MCF 10A (cell line): ENCODE data around the gene RAPGEF6. TPM values are rescaled to one million over a fixed set of nuclear protein-coding genes. Genes with fewer than 3 reads are reported as not detected.

Experiments used
- BruUV-seq: library from RNA; stranded (reverse); fragments of 400-500 nt; replicated peaks from 2 replicates; lab custom pipeline; 2021; lab: Mats Ljungman, UMichigan
- CTCF ChIA-PET: fragments of 300-600 bp; sonication (Branson Sonifier 250); formaldehyde crosslinking; extraction: SDS; loops from one replicate; lab custom pipeline; 2021; ENCODE audit warnings: antibody characterized with exemption, inconsistent platforms; lab: Yijun Ruan, JAX
- POLR2A ChIA-PET: fragments of 300-600, 350-650 bp; sonication (Branson Sonifier 250); formaldehyde crosslinking; extraction: SDS; loops from one replicate; lab custom pipeline; 2020; ENCODE audit warnings: antibody characterized with exemption, inconsistent platforms; lab: Yijun Ruan, JAX
- DNase-seq: peaks from one replicate; pipeline ENCODE4 v3.0.0-alpha.2; 2018; ENCODE audit not compliant: unreplicated experiment
- H3K27ac Mint-ChIP-seq: one replicate; pipeline ENCODE4 v1.8.0; 2022; ENCODE audit warnings: mild to moderate bottlenecking, low read depth, mixed read lengths; ENCODE audit not compliant: unreplicated experiment
- H3K27me3 Mint-ChIP-seq: one replicate; pipeline ENCODE4 v1.8.0; 2022; ENCODE audit warnings: mixed read lengths; ENCODE audit not compliant: insufficient read depth, unreplicated experiment
- H3K36me3 Mint-ChIP-seq: one replicate; pipeline ENCODE4 v1.8.0; 2022; ENCODE audit warnings: mild to moderate bottlenecking, moderate library complexity, mixed read lengths; ENCODE audit not compliant: insufficient read depth, unreplicated experiment
- H3K4me1 Mint-ChIP-seq: one replicate; pipeline ENCODE4 v1.8.0; 2022; ENCODE audit warnings: mixed read lengths; ENCODE audit not compliant: insufficient read depth, unreplicated experiment
- H3K4me3 Mint-ChIP-seq: one replicate; pipeline ENCODE4 v1.8.0; 2022; ENCODE audit warnings: mild to moderate bottlenecking, moderate library complexity, mixed read lengths; ENCODE audit not compliant: unreplicated experiment
- H3K9me3 Mint-ChIP-seq: one replicate; pipeline ENCODE4 v1.8.0; 2022; ENCODE audit warnings: mixed read lengths; ENCODE audit not compliant: unreplicated experiment
- intact Hi-C: fragments of 100-400 bp; cut with micrococcal nuclease; formaldehyde crosslinking; loops from 2 replicates; pipeline ENCODE4 v1.14.1; 2022
- total RNA-seq: library from RNA; stranded (reverse); gene quantifications from 2 replicates; pipeline ENCODE4 v1.2.3, GENCODE V29; 2022
- TF ChIP-seq, protein P1 (sequence below): fragments of 200-600 bp; IDR thresholded peaks from one replicate; pipeline ENCODE4 v1.8.0; 2022; ENCODE audit warnings: antibody characterized with exemption, mild to moderate bottlenecking; ENCODE audit not compliant: unreplicated experiment

RAPGEF6 gene
- total RNA-seq, 1 experiment from 2014 or later = 20.5 TPM

DNA sequence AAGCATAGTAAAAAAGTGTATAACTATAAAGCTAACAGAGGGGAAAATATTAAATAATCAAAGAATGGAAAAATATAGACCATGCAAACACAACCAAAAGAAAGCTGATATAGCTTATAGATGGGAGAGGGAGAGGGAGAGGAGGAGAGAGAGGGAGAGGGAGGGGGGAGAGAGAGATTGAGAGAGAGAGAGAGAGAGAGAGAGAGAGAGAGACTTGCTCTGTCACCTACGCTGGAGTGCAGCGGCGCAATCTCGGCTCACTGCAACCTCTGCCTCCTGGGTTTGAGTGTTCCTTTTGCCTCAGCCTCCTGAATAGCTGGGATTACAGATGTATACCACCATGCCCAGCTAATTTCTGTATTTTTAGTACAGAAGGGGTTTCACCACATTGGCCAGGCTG, 110.6 kb downstream of the RAPGEF6 start:
- H3K4me3 Mint-ChIP-seq = no peak overlapping the region
- H3K27me3 Mint-ChIP-seq = no peaks in the 10 kb centered on the region
- no peak overlapping the region for H3K27ac Mint-ChIP-seq
- no TSS peak for BruUV-seq
- POLR2A ChIA-PET = interaction anchor here (1.0 to 1.7 kb wide), 3 partner anchors 7 to 10 kb away, joined by 3 to 5 read pairs (median 3); no protein-coding TSS in a partner anchor
- H3K36me3 Mint-ChIP-seq = peaks cover 17% of the 10 kb centered on the region
- peaks cover 13% of the 10 kb centered on the region for H3K4me1 Mint-ChIP-seq
- no peak for DNase-seq
- intact Hi-C loops = no loop called here
- TF ChIP-seq, protein P1, sequence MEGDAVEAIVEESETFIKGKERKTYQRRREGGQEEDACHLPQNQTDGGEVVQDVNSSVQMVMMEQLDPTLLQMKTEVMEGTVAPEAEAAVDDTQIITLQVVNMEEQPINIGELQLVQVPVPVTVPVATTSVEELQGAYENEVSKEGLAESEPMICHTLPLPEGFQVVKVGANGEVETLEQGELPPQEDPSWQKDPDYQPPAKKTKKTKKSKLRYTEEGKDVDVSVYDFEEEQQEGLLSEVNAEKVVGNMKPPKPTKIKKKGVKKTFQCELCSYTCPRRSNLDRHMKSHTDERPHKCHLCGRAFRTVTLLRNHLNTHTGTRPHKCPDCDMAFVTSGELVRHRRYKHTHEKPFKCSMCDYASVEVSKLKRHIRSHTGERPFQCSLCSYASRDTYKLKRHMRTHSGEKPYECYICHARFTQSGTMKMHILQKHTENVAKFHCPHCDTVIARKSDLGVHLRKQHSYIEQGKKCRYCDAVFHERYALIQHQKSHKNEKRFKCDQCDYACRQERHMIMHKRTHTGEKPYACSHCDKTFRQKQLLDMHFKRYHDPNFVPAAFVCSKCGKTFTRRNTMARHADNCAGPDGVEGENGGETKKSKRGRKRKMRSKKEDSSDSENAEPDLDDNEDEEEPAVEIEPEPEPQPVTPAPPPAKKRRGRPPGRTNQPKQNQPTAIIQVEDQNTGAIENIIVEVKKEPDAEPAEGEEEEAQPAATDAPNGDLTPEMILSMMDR = no peak
- H3K9me3 Mint-ChIP-seq = no peaks in the 10 kb centered on the region
- CTCF ChIA-PET = interaction anchor here (0.6 to 1.9 kb wide), 5 partner anchors 9 to 483 kb away, joined by 3 to 14 read pairs (median 5); no protein-coding TSS in a partner anchor

DNA sequence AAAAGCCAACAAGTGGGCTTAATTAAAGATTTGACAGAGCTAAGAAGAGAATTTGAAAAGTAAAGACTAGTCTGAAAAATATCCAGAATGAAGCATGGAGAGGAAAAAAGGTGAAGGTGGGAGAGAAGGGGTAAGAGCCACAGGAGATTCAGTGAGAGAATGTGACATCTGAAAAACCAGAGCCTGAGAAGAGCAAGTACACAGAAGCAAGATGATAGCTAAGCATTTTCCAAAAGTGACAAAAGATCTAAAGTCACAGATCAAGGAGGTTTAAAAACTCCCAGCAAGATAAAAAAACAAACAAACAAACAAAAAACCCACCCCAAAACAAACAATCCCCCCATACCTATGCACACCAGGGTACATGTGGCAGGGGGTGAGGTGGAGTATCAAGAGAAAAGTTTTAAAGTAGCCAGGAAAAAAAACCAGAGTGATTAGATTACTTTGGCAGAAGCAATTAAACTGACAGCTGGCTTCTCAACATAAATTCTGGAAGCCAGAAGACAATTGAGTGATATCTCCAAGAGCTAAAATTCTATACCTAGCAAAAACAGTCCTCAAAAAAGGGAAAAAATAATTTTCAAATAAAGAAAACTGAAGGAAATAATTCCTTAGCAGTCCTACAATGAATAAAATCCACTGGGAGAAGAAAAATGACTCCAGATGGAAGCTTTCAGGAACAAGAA, 111.4 kb downstream of the RAPGEF6 start:
- intact Hi-C loops = no loop called here
- H3K9me3 Mint-ChIP-seq = no peaks in the 10 kb centered on the region
- no peak for DNase-seq
- H3K4me1 Mint-ChIP-seq = peaks cover 13% of the 10 kb centered on the region
- ChIA-PET CTCF (interaction anchor here (0.6 to 1.9 kb wide), 6 partner anchors 9 to 484 kb away, joined by 3 to 14 read pairs (median 4); no protein-coding TSS in a partner anchor), POLR2A (interaction anchor here (1.3 to 1.7 kb wide), 2 partner anchors 8 to 9 kb away, joined by 3 to 5 read pairs; no protein-coding TSS in a partner anchor)
- H3K27ac Mint-ChIP-seq = no peak overlapping the region
- TF ChIP-seq, protein P1 = no peak
- H3K36me3 Mint-ChIP-seq = peaks cover 13% of the 10 kb centered on the region
- no peak overlapping the region for H3K4me3 Mint-ChIP-seq
- H3K27me3 Mint-ChIP-seq = no peaks in the 10 kb centered on the region
- no TSS peak for BruUV-seq

DNA sequence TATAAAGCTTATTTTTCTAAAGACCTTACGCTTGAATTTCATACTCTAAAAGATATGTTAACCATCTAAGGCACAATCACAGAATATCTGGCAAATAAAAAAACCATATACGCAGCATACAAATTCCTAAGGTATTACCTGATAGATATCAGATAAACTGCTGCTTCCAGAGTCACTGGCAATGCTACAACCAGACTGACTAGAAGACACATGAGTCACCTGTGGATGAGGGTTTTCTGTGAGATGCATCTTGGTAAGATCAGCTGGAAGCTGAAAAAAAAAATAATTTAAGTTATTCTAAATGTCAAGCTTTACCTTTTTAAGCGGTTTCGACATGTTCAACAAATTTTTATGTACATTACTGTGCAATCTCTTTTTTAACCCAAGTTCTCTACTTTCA, 113.8 kb downstream of the RAPGEF6 start:
- H3K9me3 Mint-ChIP-seq = no peaks in the 10 kb centered on the region
- no peaks in the 10 kb centered on the region for H3K27me3 Mint-ChIP-seq
- TF ChIP-seq, protein P1 = no peak
- ChIA-PET CTCF (interaction anchor here (0.6 to 1.5 kb wide), 4 partner anchors 14 to 487 kb away, joined by 3 to 5 read pairs (median 4); no protein-coding TSS in a partner anchor), POLR2A (interaction anchor here (0.6 to 2.0 kb wide), 8 partner anchors 9 to 115 kb away, joined by 3 to 6 read pairs (median 4); no protein-coding TSS in a partner anchor)
- H3K4me1 Mint-ChIP-seq = peaks cover 8% of the 10 kb centered on the region
- no TSS peak for BruUV-seq
- H3K27ac Mint-ChIP-seq = no peak overlapping the region
- intact Hi-C loops = no loop called here
- peaks cover 10% of the 10 kb centered on the region for H3K36me3 Mint-ChIP-seq
- H3K4me3 Mint-ChIP-seq = no peak overlapping the region
- DNase-seq = peak; percentile 23

DNA sequence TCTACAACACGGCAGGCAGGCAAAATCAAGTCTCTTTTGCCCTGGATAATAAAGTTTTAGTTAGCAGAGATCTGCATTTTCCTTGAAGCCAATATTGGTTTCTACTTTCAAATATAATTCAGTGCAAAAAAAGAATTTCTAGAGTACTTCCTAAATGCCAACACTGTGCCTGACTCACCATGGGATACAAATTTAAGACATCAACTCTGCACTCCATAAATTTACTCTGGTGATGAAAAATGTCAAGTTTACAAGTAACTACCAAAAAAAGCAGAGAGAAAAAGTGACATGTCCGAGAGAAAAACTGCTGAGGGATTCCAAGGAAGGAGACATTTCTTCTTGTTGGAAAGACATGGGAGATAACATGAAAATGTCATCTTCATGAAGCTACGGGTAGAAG, 119.7 kb downstream of the RAPGEF6 start:
- no TSS peak for BruUV-seq
- intact Hi-C loops = loop anchor here (1.0 kb wide), 1 partner anchor 493 kb away; no protein-coding TSS in a partner anchor
- Mint-ChIP-seq H3K27me3 (no peaks in the 10 kb centered on the region), H3K9me3 (no peaks in the 10 kb centered on the region), H3K4me1 (peaks cover 15% of the 10 kb centered on the region), H3K27ac (no peak overlapping the region), H3K36me3 (peaks cover 20% of the 10 kb centered on the region), H3K4me3 (no peak overlapping the region)
- CTCF ChIA-PET = interaction anchor here (0.5 to 0.6 kb wide), 2 partner anchors 20 to 195 kb away, joined by 3 to 5 read pairs; no protein-coding TSS in a partner anchor
- no peak for DNase-seq
- POLR2A ChIA-PET = interaction anchor here (0.7 to 1.1 kb wide), 3 partner anchors 9 to 52 kb away, joined by 3 to 4 read pairs (median 3); no protein-coding TSS in a partner anchor
- TF ChIP-seq, protein P1 = no peak
